T-helper 2 cell treated with Interferon-gamma antibody and Interleukin-4, amounts not matched to agents 100 ng/mL and 5 ng/mL, for 36 hours (primary cell): ENCODE results near the gene SPAG17. TPM values are rescaled to one million over a fixed set of nuclear protein-coding genes. Genes with fewer than 3 reads are reported as not detected.

Experiments used
- intact Hi-C: fragments of 100-400 bp; cut with micrococcal nuclease; formaldehyde crosslinking; loops from one replicate; pipeline ENCODE4 v1.15.1; 2023
- total RNA-seq: library from RNA; stranded (reverse); gene quantifications from 2 replicates; pipeline ENCODE4 v1.2.3, GENCODE V29; 2022

The SPAG17 gene
- total RNA-seq, 1 donor from 2014 or later = not detected

DNA sequence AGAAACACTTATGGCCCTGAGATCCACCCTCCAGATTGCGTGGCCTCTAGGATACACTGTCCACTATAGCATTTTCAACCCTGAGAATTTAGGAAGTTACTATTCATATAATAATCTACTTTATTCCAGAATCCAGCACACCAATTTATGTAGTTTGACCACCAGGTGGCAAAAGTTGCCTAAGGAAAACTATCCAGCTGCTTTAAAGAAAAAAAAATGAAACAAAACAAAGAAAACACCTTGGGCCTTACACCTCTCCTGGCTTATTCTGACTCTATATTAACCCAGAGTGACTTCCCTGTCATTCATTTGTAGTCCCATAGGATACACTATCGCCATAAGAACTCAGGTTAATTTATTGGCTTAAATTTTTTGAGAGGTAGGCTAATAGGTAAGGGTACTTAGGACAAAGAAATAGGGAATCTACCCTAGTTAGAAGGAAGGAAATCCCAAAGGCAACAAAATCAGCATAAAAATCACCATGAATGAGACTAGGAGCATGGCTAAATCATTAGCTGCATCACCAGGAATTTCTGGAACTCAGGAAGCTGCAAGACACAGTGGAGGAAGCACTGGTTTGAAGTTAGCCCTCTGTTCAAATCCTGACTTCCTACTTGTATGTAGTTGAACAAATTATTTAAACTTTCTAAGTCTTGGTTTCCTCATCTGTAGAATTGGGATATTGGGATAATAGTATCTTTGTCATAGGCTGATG, 107.5 kb downstream of the SPAG17 start:
- intact Hi-C loops = no loop called here

DNA sequence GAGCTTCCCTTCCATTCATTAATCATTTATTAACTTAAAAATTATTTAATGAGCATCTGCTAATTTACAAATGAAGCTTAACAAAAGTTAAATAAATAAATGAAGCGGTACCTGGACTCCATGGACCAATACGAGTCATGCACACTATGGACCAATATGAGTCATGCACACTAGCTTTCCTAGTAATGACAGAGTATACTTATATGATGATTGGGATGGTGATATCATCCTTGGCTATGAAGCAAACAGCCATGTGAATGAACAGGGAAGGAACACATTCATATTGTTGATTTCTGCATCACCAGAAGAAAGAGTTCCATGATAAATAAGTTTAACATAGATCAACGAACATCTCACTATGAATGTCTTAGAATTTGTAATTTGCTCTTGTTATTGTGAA, 109.9 kb downstream of the SPAG17 start:
- intact Hi-C loops = no loop called here

DNA sequence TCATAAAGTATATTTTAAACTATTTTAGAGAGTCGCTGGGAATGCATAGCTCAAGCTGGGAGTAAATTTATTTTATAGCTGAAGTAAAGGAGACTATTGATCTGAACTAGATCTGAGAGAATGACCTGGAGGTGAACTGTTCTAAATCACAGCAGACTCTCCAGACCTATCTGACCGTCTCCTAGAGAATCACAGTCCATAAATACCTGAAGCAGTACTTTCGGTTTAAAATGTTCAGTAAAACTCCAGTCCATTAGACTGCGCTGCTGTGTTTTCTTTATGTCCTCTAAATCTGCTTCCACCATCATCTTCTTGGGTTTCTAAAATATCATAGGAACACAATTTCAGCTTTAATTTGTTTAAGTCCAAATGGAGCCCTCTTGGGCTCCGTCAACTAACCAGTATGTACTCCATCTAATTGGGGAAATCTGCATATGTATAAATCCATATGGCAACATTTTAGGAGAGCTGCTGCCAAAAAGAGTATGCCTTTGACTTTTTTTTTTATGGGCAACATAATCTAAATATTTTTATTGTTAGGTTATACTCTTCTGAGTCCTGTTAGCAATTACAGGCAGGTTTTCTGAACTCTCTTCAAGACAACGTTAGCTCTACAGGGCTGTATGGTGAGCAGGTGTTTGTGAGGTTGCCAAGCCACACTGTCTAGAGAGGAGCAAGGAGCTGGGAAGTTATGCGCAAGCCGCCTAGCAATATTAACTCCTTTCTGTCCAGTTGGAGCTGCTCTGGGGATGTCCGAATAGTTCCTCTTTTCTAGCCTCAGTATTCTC, 111.2 kb downstream of the SPAG17 start:
- intact Hi-C loops = no loop called here

DNA sequence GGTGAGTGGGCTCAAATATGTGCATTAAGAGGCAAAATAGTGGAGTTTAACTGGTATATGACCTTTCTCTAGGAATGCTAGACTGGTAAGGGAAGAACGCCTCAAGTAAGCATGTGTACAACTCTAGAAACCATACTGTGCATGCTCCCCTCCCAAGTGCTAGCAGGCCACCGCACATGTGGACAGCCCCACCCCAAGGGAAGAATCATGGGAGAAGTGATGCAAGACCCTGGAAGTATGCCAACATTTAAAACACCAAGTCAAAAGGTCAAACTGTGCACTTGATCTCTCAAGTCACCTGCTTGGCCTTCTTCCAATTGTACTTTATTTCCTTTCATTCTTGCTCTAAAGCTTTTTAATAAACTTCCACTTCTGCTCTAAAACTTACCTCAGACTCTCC, 135.0 kb downstream of the SPAG17 start:
- intact Hi-C loops = no loop called here

DNA sequence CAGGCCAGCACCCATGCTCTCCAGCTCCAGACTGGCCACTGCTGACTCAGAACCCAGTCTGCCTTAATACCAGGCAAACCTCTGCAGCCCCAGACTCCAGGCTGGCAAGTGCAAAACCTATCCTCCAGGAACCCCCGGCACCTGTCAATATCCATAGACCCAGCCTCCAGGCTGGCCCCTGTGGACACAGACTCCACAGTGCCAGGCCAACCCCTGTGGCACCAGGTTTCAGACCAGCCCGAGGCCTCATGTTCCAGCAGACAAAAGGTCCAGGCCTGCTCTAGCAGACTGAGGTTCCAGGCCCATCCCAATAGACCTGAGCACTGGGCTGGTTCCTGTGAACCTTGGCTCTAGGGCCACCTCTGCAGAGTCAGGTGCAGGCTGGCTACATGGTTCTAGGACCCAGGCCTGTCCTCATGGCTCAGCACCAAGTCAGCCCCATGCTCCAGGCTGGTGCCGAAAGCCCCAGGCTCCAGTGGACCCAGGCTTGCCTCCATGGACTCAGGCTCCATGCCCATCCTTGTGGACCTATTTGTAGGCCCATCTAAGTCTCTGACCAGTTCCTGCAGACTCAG, 137.3 kb downstream of the SPAG17 start:
- intact Hi-C loops = no loop called here

DNA sequence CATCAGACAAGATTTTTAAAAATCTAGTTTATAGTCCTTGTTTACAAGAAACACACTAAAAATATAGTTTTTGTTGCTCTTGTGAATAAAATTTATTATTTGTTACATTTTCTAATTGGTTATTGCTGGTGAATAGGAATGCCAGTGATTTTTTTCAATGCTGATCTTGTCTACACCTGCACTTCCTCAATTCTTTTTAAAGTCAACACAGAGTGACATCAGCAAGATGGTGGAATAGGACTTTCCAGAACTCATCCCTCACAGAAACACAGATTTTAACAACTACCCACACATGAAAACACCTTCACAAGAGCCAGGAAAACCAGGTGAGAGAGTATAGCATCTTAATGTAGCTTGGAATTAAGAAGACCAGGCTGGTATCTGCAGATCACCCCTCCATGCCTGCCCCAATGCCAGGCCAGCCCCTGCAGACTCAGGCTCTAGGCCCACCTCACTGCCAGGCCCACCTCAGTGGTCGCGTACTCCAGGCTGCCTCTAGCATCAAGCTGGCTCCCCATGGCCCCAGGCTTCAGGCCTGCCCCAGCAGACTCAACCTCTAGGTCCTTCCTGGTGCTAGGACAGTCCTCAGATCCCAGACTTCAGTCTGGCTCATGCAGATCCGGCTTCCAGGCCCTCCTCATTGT, 137.9 kb downstream of the SPAG17 start:
- intact Hi-C loops = no loop called here

DNA sequence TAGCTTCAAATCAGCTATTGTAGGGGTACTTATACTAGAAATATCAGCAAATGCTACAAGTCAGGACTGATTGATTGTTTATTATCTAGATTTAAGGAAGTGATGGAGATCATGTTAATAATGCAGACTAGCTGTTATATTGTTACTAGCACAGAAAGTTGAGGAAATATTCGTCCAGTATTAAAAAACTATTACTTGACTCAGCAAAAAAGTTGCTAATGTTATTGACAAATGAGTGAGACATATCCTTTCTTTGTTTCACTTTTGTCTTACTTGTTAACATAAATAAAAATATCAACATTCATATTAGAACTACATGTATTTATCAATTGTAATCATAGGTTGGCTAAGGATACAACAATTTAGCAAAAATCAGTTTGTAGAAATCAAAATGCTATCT, 141.4 kb downstream of the SPAG17 start:
- intact Hi-C loops = no loop called here

DNA sequence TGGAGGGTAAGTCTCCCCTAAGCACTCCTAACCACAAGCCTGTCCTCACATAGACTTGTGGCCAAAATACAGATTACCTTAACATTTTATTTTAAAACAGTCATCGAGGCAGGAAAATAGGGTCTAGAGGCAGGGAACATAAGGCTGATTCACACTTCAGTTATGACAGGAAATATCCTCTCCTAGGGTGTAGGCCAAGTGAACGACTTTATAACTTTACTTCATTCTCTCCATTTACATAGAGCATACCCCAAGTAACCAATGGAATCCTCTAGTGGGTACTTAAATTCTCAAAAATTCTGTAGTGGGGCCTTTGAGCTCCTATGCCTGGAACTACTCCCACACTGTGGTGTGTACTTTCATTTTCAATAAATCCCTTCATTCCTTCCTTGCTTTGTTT, 142.5 kb downstream of the SPAG17 start:
- intact Hi-C loops = no loop called here

DNA sequence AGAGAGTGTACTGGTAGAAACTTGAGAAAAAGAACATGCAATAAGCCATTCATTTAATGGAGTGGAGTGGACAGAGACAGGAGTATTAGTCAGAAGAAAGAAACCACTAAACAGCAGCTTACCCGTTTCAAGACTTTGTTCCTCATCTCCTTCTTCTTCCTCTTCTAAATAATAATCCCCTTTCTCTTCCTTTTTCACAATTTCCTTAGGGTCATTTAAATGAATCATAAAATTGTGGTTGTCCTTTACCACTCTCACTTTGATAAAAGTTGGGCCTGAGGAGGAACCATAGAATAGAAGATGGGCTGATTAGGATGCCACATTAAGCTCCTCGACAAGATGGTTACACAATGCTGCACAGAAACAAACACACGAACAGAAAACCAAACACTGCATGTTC, 145.9 kb downstream of the SPAG17 start:
- intact Hi-C loops = no loop called here

DNA sequence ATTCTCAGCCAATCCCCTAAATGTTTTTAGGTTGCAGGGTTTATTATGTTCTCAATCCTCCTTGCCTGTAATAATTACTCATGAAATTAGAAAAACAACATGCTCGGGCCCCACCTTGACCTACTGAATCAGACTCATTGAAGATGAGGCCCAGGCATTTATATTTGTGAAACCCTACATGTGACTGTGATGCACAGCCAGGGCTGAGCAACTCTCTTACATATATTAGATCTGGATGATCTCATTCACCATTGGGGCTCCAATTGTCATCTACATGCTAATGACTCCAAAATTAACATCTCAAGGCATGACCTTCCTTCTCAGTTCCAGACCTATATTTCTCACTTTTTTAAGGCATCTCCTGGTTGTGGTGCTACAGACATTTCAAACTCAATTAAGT, 152.1 kb downstream of the SPAG17 start:
- intact Hi-C loops = no loop called here

DNA sequence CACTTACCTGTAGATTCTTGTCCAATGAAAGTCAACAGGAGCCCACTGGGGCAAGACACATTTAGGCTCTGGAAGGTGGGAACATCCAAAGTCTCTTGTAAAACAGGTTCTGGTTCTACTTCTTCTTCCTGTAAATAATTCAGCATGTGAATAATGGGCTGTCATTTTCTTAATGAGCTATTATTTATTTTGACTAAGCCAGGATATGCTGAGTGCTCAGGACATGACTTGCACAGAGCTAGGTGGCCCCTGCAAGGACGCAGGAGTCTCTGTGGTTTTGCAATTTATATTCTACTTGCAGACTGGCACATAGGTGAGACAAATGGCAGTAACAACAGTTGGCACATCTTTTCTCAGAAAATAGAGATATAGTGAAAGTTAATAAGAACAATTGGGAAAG, 156.8 kb downstream of the SPAG17 start:
- intact Hi-C loops = no loop called here

DNA sequence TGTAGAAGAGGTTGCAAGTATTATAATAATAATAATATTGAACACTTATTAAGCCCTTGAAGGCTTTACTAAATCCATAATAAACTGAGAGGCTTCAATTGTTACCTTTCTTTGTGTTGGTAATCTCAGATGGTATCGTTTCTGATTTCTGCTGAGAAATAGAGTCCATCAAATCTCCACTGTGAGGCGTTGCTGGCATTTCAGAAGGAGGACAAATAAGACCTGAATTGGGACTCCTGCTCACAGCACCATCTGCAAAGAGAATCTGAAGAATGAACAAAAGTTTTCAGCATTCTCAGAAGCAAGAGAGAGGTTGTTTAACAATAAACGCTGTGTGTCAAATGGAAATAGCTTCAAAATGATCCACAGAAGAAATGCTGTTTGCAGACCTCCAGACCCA, 161.8 kb downstream of the SPAG17 start:
- intact Hi-C loops = no loop called here

DNA sequence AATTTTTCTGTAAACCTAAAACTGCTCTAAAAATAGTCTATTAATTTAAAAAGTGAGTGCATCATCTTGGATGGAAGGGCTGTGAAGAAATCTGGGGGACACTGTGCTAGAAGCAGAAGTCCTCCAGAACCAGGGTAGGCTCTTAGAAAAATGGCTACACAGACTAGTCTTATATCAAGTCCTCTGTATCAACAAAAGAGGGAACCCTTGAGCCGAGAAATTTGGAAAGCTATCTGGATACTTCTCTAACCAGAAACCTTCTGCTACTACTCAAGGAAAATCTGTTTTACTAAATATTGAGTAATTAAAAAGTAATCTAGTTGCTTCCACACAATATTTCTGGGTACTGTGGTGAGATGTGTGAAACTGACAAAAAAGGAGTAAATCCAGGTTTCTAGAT, 163.4 kb downstream of the SPAG17 start:
- intact Hi-C loops = no loop called here

DNA sequence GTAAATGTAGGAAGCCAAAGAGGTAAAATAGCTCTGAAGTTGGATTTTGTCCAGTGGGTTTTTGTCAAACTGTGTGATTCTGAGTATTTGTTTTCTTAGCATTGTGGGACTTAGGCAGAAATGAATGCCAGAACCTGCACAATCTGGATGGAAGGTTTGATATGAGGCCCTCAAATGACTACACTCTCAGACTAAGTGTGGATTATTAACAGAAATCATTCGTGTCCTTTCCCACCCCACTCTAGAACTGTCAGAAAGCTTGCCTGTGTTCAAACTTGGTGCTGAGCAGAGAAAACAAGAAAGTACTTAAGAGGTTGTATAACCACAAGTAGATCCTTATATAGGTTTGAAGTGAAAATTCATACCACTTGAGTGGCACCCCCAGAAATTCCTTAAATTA, 167.0 kb downstream of the SPAG17 start:
- intact Hi-C loops = no loop called here

DNA sequence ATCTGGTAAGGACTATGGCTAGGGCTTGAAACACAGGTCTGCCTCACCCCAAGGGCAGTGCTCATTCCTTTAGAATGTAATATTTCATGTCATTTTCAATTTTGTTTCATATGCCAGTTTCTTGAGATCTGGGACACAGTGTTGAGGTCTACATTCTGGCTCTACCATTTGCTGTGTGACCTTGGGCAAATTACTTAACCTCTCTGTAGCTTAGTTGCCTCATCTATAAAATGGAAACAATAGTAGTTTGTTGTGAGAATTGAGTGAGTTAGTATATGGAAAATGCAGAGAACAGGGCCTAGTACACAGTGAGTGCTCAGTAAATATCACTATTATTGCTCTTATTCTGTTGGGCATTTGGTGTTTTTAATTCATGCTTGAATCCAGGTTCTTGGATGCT, 171.1 kb downstream of the SPAG17 start:
- intact Hi-C loops = no loop called here

DNA sequence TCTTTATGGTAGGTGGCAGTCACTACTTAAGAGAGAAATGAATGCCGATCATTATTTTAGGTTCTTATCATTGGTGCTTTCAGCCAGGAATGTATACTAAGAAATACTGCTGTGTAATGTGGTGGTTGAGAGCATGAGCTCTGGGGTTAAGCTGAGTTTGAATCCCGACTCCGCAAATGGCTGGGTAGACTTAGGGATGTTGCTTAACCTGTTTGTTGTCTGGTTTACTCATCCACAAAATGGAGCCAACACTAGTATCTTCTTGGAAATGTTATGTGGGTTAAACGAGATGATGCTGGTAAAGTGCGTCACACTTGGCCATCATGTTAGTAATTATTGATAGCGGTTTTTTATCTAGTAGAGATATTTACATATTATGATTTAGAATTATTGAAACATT, 171.7 kb downstream of the SPAG17 start:
- intact Hi-C loops = no loop called here

DNA sequence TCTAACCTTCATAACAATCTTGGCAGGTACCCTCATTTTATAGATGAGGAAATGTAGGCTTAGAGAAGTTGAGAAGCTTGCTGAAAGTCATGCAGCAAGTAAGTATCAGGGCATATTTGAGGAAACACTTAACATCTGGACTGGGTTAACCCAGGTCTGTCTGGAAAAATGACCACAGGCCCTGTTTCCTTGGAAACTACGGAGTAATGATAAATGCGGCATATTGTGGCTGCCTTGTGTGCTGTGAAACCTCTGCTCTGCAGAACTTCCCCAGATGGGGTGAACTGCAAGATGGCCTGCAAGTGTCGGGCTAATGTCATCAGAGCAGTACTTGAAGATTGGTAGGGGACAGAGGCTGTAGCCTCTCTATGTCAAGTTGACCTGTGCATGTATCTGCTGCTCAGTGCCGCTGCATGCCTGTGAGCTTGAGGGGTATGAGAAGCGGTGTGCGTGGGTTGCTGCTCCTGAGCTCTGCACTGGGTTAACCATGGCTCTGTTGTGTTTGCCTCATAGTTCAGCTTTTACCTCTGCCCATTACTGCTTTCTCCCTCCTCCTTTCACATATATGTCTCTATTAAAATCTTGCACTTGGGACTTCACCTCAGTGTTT, 172.4 kb downstream of the SPAG17 start:
- intact Hi-C loops = no loop called here

DNA sequence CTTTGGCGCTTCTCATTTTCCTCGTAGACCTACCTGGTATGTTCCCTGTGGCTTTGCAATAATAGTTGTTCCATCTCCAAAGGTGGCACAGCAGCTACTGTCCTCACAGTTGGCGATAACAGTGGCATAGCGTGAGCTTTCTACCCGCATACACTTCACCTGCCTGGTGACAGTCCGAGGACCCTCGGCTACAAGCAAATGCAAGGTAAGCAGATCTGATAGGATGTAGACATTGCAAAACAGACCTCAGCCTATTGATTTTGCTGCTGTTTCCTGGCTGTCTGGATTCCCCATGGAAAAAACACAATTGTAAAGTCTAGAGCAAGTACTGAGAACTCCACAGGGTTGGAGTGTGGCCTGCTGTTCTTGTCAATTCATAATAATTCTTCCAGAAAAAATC, 177.0 kb downstream of the SPAG17 start:
- intact Hi-C loops = no loop called here

DNA sequence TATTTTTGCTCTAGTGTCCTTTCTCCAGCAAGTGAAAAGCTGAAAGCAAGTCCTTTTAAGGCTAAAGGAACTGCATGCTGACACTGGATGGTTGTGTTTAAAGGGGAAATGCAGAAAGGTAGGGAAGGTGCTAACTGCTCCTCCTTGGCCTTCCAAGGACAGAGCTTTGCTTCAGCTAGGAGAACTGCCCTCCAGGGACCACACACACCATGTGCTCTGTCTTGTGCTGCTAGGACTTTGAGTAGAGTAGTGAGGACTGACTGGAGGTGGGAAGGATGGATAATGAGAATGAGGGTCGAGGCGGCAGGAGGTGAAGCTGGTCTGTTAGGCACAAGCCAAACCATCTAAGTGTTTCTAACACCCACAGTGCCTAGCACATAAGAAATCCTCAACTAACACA, 177.6 kb downstream of the SPAG17 start:
- intact Hi-C loops = no loop called here

DNA sequence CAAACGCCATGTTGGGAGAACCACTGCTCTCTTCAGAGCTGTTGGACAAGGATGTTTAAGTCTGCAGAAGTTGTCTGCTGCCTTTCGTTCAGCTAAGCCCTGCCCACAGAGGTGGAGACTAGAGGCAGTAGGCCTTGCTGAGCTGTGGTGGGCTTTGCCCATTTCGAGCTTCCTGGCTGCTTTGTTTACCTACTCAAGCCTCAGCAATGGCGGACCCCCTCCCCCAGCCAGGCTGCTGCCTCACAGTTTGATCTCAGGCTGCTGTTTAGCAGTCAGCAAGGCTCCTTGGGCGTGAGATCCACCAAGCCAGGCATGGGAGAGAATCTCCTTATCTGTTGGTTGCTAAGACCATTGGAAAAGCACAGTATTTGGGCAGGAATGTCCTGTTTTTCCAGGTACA, 180.7 kb downstream of the SPAG17 start:
- intact Hi-C loops = no loop called here

DNA sequence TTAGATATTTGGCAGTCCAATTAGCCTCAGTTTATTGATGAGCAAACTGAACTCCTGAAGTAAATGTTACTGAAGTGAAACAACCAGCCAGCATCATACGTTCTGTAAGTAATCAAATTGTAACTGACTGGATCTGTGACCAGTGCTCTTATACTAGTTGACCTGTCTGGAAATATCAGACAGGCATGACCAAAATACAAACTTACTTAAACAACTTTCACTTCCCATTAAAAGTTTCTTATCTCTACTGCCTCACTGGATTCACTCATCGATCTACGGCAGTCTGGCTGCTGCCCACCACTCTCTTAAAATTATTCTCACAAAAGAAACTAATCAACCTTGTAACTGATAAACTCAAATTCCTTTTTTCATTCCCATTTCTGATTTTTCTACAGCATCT, 199.1 kb downstream of the SPAG17 start:
- intact Hi-C loops = no loop called here

DNA sequence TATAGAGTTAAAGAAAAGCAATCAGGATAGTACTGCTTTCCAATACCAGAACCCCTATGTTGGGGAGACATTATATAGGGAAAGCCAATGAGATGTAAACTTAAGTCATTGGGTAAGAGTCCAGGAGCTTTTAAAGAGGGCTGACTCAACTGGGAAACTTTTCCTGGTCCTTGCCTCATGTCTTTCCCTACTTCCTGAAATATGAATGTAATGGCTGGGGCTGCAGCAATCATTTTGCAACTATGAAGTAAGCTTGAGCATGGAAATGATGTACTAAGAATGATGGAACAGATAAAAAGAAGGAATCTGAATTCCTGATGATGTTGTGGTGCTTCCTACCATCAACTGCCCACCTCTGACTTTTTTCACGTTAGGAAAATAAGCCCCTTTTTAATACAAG, 199.8 kb downstream of the SPAG17 start:
- intact Hi-C loops = no loop called here
